MM.1S (cell line): ENCODE data around the gene SCNN1G.

Experiments used
- EZH2 ChIP-seq: fragments of 300-600 bp; sonication (generic); optimal IDR thresholded peaks from 2 replicates; pipeline ENCODE3; 2017; ENCODE audit warnings: low read depth, mild to moderate bottlenecking, antibody characterized with exemption, low read length, mixed read lengths
- EZH2phosphoT487 ChIP-seq: fragments of 300-600 bp; sonication (generic); IDR thresholded peaks from 2 replicates; pipeline ENCODE4 v1.6.1; 2018; ENCODE audit warnings: antibody characterized with exemption, low read length
- TF ChIP-seq, protein P1 (sequence below): fragments of 300-600 bp; sonication (generic); IDR thresholded peaks from 2 replicates; pipeline ENCODE4 v1.5.1; 2016; ENCODE audit warnings: antibody characterized with exemption, low read length, mixed read lengths

DNA sequence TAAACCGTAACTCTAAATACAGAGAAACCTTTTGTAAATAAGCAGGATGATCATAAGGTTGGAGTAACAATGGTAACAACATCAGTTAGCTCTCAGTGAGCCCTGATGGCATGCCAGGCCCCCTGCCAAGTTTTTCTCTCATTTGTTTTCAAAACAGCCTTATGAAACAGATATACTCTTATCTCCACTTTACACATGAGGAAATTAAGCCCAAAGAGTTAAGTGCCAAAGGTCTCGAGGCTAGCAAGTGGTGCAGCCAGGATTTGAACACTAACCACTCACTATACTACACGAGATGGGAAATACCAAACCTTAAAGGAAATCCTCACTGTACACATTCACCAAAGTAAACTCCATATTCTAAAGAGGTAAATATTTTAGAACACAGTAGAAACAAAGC, 48.3 kb upstream of the SCNN1G start:
- TF ChIP-seq, protein P1, sequence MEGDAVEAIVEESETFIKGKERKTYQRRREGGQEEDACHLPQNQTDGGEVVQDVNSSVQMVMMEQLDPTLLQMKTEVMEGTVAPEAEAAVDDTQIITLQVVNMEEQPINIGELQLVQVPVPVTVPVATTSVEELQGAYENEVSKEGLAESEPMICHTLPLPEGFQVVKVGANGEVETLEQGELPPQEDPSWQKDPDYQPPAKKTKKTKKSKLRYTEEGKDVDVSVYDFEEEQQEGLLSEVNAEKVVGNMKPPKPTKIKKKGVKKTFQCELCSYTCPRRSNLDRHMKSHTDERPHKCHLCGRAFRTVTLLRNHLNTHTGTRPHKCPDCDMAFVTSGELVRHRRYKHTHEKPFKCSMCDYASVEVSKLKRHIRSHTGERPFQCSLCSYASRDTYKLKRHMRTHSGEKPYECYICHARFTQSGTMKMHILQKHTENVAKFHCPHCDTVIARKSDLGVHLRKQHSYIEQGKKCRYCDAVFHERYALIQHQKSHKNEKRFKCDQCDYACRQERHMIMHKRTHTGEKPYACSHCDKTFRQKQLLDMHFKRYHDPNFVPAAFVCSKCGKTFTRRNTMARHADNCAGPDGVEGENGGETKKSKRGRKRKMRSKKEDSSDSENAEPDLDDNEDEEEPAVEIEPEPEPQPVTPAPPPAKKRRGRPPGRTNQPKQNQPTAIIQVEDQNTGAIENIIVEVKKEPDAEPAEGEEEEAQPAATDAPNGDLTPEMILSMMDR, result no peak
- no peak for TF ChIP-seq EZH2phosphoT487
- TF ChIP-seq EZH2, result no peak
